HepG2 (cell line): ENCODE data around the gene RTP2. TPM values are rescaled to one million over a fixed set of nuclear protein-coding genes. Genes with fewer than 3 reads are reported as not detected.

ENCODE experiments used
- ETV5 ChIP-seq: IDR thresholded peaks from 2 replicates; pipeline ENCODE4 v1.6.1; 2018; ENCODE audit warnings: missing biosample characterization, missing genetic modification reagents, inconsistent platforms, borderline replicate concordance
- GATAD2A ChIP-seq: IDR thresholded peaks from 2 replicates; pipeline ENCODE4 v1.6.1; 2016
- HBP1 ChIP-seq: IDR thresholded peaks from 2 replicates; pipeline ENCODE4 v1.6.1; 2016; ENCODE audit warnings: low read depth, control low read depth
- JDP2 ChIP-seq: sonication (generic); formaldehyde crosslinking; IDR thresholded peaks from 2 replicates; pipeline ENCODE4 v1.8.1; 2022; ENCODE audit warnings: missing genetic modification reagents, borderline replicate concordance
- KLF13 ChIP-seq: sonication (generic); formaldehyde crosslinking; IDR thresholded peaks from 2 replicates; pipeline ENCODE4 v1.4.0; 2020; ENCODE audit warnings: mild to moderate bottlenecking, missing genetic modification reagents
- MAX ChIP-seq: IDR thresholded peaks from 2 replicates; pipeline ENCODE4 v1.6.1; 2012; ENCODE audit warnings: inconsistent platforms
- MED8 ChIP-seq: sonication (generic); formaldehyde crosslinking; IDR thresholded peaks from 2 replicates; pipeline ENCODE4 v1.8.1; 2023; ENCODE audit warnings: mild to moderate bottlenecking, missing genetic modification reagents; ENCODE audit not compliant: insufficient replicate concordance
- RARA ChIP-seq: IDR thresholded peaks from 2 replicates; pipeline ENCODE4 v1.6.1; 2016; ENCODE audit warnings: missing genetic modification reagents, missing compliant biosample characterization
- RCOR2 ChIP-seq: IDR thresholded peaks from 2 replicates; pipeline ENCODE4 v1.6.1; 2016; ENCODE audit warnings: missing biosample characterization, missing genetic modification reagents
- REXO4 ChIP-seq: sonication (generic); formaldehyde crosslinking; IDR thresholded peaks from 2 replicates; pipeline ENCODE4 v1.8.0; 2022; ENCODE audit warnings: missing genetic modification reagents, mild to moderate bottlenecking, borderline replicate concordance
- U2AF1 ChIP-seq: fragments of 200-400 bp; formaldehyde crosslinking; optimal IDR thresholded peaks from 2 replicates; pipeline ENCODE3; 2017; ENCODE audit warnings: mild to moderate bottlenecking, low read depth, low read length
- ZFP37 ChIP-seq: sonication (generic); formaldehyde crosslinking; IDR thresholded peaks from 2 replicates; pipeline ENCODE4 v1.4.0; 2020; ENCODE audit warnings: missing genetic modification reagents, borderline replicate concordance
- ZNF101 ChIP-seq: sonication (generic); formaldehyde crosslinking; IDR thresholded peaks from 2 replicates; pipeline ENCODE4 v1.4.0; 2020; ENCODE audit warnings: mild to moderate bottlenecking, low read depth, missing genetic modification reagents, borderline replicate concordance
- polyA plus RNA-seq, 8 experiments: library from polyadenylated mRNA; depleted of rRNA in 3 of 8; stranded (reverse) in 7 of 8; unstranded in 1 of 8; fragments of >200 nt; fragmentation: Illumina TruSeq in 4 of 8; extraction: Trizol in 4 of 8; gene quantifications; 2 replicates each; pipeline versions ENCODE4 v1.2.1 to v1.2.3, GENCODE V29; 2011 to 2016; ENCODE audit warnings: low read depth in 4 of 8, missing spikeins in 1 of 8, mixed read lengths in 1 of 8; ENCODE audit not compliant: insufficient read depth in 1 of 8
- total RNA-seq, 5 experiments: library from RNA; depleted of rRNA; stranded (reverse); fragments of >200 nt; fragmentation: Illumina TruSeq; extraction: Trizol; gene quantifications; 2 replicates each; pipeline ENCODE4 v1.2.3, GENCODE V29; 2016; ENCODE audit warnings: low read depth in 1 of 5
- TF ChIP-seq, protein P1 (sequence below): IDR thresholded peaks from 2 replicates; pipeline ENCODE4 v1.6.1; 2016; ENCODE audit warnings: missing compliant biosample characterization, missing genetic modification reagents, borderline replicate concordance
- TF ChIP-seq, protein P2 (sequence below): sonication (generic); formaldehyde crosslinking; IDR thresholded peaks from 2 replicates; pipeline ENCODE4 v1.4.0; 2020; ENCODE audit warnings: mild to moderate bottlenecking, missing genetic modification reagents
- TF ChIP-seq, protein P3 (sequence below): sonication (generic); formaldehyde crosslinking; IDR thresholded peaks from 2 replicates; pipeline ENCODE4 v1.4.0; 2020; ENCODE audit warnings: missing genetic modification reagents
- TF ChIP-seq, protein P4 (sequence below): fragments of 450-650 bp; IDR thresholded peaks from 2 replicates; pipeline ENCODE4 v1.6.1; 2017; ENCODE audit warnings: mild to moderate bottlenecking

RTP2 gene
- total and polyA plus RNA-seq, 2 of the 13 experiments (the other 11 are each of a cell fraction or from before 2014, with no cell fraction given), result not detected

GRCh38 chr3:187736418-187736871 lies 34.1 kb upstream of the RTP2 start (continued):
- TF ChIP-seq ETV5 (peak; percentile 42; the same call in 1 of the 2 replicates), REXO4 (CRISPR knock-in tag) (no peak), MAX (no peak), RCOR2 (CRISPR knock-in tag) (no peak), U2AF1 (no peak), KLF13 (CRISPR knock-in tag) (no peak), MED8 (no peak), HBP1 (CRISPR knock-in tag) (peak; percentile 63; the same call in 1 of the 2 replicates), JDP2 (no peak), GATAD2A (peak; percentile 67), ZNF101 (CRISPR knock-in tag) (no peak), RARA (CRISPR knock-in tag) (0 out of 2 replicates have a peak, but pooled peaks have one; percentile 15), ZFP37 (CRISPR knock-in tag) (no peak)
- TF ChIP-seq, protein P1, sequence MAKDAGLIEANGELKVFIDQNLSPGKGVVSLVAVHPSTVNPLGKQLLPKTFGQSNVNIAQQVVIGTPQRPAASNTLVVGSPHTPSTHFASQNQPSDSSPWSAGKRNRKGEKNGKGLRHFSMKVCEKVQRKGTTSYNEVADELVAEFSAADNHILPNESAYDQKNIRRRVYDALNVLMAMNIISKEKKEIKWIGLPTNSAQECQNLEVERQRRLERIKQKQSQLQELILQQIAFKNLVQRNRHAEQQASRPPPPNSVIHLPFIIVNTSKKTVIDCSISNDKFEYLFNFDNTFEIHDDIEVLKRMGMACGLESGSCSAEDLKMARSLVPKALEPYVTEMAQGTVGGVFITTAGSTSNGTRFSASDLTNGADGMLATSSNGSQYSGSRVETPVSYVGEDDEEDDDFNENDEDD (CRISPR knock-in tag), result no peak
- TF ChIP-seq, protein P2, sequence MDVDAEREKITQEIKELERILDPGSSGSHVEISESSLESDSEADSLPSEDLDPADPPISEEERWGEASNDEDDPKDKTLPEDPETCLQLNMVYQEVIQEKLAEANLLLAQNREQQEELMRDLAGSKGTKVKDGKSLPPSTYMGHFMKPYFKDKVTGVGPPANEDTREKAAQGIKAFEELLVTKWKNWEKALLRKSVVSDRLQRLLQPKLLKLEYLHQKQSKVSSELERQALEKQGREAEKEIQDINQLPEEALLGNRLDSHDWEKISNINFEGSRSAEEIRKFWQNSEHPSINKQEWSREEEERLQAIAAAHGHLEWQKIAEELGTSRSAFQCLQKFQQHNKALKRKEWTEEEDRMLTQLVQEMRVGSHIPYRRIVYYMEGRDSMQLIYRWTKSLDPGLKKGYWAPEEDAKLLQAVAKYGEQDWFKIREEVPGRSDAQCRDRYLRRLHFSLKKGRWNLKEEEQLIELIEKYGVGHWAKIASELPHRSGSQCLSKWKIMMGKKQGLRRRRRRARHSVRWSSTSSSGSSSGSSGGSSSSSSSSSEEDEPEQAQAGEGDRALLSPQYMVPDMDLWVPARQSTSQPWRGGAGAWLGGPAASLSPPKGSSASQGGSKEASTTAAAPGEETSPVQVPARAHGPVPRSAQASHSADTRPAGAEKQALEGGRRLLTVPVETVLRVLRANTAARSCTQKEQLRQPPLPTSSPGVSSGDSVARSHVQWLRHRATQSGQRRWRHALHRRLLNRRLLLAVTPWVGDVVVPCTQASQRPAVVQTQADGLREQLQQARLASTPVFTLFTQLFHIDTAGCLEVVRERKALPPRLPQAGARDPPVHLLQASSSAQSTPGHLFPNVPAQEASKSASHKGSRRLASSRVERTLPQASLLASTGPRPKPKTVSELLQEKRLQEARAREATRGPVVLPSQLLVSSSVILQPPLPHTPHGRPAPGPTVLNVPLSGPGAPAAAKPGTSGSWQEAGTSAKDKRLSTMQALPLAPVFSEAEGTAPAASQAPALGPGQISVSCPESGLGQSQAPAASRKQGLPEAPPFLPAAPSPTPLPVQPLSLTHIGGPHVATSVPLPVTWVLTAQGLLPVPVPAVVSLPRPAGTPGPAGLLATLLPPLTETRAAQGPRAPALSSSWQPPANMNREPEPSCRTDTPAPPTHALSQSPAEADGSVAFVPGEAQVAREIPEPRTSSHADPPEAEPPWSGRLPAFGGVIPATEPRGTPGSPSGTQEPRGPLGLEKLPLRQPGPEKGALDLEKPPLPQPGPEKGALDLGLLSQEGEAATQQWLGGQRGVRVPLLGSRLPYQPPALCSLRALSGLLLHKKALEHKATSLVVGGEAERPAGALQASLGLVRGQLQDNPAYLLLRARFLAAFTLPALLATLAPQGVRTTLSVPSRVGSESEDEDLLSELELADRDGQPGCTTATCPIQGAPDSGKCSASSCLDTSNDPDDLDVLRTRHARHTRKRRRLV (CRISPR knock-in tag), result no peak
- TF ChIP-seq, protein P3, sequence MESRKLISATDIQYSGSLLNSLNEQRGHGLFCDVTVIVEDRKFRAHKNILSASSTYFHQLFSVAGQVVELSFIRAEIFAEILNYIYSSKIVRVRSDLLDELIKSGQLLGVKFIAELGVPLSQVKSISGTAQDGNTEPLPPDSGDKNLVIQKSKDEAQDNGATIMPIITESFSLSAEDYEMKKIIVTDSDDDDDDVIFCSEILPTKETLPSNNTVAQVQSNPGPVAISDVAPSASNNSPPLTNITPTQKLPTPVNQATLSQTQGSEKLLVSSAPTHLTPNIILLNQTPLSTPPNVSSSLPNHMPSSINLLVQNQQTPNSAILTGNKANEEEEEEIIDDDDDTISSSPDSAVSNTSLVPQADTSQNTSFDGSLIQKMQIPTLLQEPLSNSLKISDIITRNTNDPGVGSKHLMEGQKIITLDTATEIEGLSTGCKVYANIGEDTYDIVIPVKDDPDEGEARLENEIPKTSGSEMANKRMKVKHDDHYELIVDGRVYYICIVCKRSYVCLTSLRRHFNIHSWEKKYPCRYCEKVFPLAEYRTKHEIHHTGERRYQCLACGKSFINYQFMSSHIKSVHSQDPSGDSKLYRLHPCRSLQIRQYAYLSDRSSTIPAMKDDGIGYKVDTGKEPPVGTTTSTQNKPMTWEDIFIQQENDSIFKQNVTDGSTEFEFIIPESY, result peak; percentile 56; the same call in 1 of the 2 replicates
- TF ChIP-seq, protein P4, sequence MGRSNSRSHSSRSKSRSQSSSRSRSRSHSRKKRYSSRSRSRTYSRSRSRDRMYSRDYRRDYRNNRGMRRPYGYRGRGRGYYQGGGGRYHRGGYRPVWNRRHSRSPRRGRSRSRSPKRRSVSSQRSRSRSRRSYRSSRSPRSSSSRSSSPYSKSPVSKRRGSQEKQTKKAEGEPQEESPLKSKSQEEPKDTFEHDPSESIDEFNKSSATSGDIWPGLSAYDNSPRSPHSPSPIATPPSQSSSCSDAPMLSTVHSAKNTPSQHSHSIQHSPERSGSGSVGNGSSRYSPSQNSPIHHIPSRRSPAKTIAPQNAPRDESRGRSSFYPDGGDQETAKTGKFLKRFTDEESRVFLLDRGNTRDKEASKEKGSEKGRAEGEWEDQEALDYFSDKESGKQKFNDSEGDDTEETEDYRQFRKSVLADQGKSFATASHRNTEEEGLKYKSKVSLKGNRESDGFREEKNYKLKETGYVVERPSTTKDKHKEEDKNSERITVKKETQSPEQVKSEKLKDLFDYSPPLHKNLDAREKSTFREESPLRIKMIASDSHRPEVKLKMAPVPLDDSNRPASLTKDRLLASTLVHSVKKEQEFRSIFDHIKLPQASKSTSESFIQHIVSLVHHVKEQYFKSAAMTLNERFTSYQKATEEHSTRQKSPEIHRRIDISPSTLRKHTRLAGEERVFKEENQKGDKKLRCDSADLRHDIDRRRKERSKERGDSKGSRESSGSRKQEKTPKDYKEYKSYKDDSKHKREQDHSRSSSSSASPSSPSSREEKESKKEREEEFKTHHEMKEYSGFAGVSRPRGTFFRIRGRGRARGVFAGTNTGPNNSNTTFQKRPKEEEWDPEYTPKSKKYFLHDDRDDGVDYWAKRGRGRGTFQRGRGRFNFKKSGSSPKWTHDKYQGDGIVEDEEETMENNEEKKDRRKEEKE, result no peak
